Activated CD8-positive, alpha-beta memory T cell treated with anti-CD3 and anti-CD28 coated beads, Interleukin-2, amount 50 U/mL, for 1 hour (primary cell): Measurements from ENCODE around the gene KRTAP5-1.
"Not testable (repeated sequence)": the region's sequence is repeated elsewhere in the genome, so short reads cannot be mapped to it uniquely, and the experiment has no call there.

Source experiments
- DNase-seq: peaks from one replicate; pipeline ENCODE4 v3.0.0-alpha.2; 2020; ENCODE audit errors: extremely low read depth

KRTAP5-1 gene

GRCh38 chr11:1601663-1602062 lies 16.6 kb upstream of the KRTAP5-1 start:
- DNase-seq, result not testable (repeated sequence)

DNA sequence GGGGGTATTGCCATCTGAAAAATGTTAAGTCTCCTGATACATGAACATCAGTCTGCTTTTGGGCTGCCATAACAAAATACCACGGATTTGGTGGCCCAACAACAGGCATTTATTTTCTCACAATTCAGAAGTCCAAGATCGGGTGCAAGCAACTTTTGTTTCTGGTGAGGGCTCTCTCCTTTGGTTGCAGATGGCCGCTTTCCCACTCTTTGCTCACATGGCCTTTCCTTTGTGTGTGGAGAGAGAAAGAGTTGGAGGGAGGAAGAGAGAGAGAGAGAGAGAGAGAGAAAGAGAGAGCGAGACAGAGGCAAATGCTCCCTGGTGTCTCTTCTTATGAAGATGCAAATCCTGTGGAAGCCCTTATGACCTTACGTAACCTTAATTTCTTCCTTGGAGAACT lies 15.5 kb upstream of the KRTAP5-1 start:
- no peak for DNase-seq

DNA sequence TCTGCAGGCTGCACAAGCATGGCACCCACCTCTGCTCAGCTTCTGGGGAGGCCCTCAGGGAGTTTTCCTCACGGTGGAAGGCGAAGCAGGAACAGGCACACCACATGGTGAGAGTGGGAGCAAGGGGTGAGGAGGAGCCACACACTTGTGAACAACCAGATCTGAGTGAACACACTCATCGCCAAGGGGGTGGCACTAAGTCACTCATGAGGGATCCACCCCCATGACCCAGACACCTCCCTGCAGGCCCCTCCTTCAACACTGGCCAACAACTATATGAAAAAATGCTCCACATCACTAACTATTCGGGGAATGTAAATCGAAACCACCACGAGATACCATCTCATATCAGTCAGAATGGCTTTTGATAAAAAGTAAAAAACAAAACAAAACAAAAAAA lies 13.7 kb upstream of the KRTAP5-1 start:
- no peak for DNase-seq

GRCh38 chr11:1598406-1598805 lies 13.3 kb upstream of the KRTAP5-1 start:
- DNase-seq, result not testable (repeated sequence)

DNA sequence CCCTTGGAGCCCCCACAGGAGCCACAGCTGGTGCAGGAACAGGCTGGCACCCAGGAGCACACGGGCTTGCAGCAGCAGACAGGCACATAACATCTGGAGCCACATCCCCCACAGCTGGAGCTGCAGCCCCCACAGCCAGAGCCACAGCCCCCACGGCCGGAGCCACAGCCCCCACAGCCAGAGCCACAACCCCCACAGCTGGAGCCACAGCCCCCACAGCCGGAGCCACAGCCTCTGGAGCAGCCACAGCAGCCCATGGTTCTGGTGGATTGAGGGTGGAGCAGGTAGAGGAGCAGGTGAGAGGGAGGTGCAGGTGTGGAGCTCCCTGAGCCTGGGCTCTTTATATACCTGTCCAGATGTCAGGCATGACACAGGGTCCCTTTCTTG lies 12.9 kb upstream of the KRTAP5-1 start, which contains the start of gene KRTAP5-2:
Gene KRTAP5-2, minus strand, starts transcription at position 301 of the 387 bp plus-strand sequence. Its CDS starts 44 bp downstream, at position 257.
- DNase-seq, result no peak

GRCh38 chr11:1597331-1597993 lies 12.4 kb upstream of the KRTAP5-1 start:
- DNase-seq, result no peak

GRCh38 chr11:1596576-1597121 lies 11.6 kb upstream of the KRTAP5-1 start:
- DNase-seq, result not testable (repeated sequence)

DNA sequence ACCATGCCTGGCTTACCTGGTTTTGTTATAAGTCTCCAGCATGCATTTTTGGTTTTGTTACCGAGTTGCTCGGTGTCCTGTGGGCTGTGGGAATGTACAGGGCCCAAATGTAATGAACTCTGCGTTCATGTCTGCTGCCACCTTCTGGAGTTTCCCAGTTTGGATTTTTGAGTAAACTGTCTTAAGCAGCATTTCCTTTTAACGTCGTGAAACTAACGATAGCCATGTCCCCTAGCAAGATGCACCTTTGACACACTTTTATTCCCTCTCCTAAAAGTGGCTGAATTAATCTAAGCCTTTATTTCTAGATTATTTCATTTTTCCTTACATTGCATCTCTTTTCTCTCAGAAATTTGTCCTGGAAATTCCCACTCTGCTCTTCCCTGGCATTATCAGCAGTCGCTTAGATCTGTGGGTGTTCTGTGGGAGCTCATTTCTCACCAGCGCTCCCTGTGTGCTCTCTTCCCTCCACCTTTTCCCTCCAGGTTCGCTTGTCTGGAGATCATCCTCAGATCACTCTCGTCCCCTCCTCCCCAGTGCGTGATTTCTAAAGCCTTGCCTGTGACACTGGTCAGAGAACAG lies 11.0 kb upstream of the KRTAP5-1 start:
- not testable (repeated sequence) for DNase-seq

GRCh38 chr11:1592628-1593027 lies 7.5 kb upstream of the KRTAP5-1 start:
- DNase-seq, result no peak

DNA sequence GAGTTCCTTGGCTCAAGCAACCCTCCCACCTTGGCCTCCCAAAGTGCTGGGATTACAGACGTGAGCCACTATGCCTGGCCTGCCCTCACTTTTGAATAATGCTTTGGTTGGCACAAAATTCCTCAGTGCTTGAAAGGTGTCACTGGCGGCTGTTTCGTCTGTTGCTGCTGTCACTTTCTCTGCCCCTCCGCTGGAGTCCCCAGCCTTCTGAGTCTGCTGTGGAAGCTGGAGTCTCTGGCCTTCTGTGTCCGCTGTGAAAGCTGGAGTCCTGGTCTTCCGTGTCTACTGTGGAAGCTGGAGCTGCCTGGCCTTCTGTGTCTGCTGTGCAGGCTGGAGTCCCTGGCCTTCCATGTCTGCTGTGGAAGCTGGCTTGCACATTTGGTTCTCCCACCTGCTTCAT lies 4.9 kb upstream of the KRTAP5-1 start:
- no peak for DNase-seq

- DNase-seq, result not testable (repeated sequence)
These were observed 4.3 kb upstream of the KRTAP5-1 start for GRCh38 chr11:1589191-1589963.

GRCh38 chr11:1586699-1587098 lies 1.6 kb upstream of the KRTAP5-1 start:
- no peak for DNase-seq

DNA sequence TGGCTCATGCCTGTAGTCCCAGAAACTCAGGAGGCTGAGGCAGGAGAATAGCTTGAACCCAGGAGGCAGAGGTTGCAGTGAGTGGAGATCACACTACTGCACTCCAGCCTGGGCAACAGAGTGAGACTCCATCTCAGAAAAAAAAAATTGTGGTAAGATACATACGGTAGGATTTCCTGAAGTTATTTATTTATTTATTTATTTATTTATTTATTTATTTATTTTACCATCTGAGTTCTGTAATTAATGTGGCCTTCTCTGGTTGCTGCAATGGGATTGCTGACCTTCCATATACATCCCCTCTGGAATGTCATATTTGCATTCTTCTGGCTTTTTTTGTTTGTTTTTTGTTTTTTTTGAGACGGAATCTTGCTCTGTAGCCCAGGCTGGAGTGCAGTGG lies 2.2 kb downstream of the KRTAP5-1 start:
- not testable (repeated sequence) for DNase-seq

- no peak for DNase-seq
These were observed 3.1 kb downstream of the KRTAP5-1 start for GRCh38 chr11:1581976-1582375.

- no peak for DNase-seq
These were observed 8.3 kb downstream of the KRTAP5-1 start for GRCh38 chr11:1576825-1577224.

DNA sequence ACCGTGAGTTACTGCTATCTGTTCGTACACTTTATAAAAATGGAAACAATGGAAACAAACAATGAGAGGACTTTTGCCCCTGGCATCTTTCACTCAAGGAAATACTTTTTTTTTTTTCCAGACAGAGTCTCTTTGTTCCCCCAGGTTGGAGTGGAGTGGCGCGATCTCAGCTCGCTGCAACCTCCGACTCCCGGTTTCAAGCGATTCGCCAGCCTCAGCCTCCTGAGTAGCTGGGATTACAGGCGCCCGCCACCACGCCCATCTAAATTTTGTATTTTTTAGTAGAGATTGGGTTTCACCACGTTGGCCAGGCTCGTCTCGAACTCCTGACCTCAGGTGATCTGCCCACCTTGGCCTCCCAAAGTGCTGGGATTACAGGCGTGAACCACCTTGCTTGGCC lies 9.3 kb downstream of the KRTAP5-1 start:
- DNase-seq, result not testable (repeated sequence)

DNA sequence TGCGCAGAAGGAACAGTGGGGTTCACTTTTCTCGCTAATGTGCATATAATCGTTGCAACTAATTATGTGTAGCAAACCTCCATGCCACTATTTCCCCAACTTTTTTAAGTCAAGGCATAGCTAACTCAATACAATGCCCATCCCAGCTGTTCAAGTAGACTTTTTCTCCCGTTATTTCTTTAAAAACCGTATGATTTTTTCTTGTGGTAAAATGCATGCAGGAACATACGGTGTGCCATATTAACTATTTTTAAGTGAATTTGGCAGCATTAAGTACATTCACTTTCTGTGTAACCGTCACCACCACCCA lies 10.2 kb downstream of the KRTAP5-1 start:
- no peak for DNase-seq

- no peak for DNase-seq
These were observed 10.7 kb downstream of the KRTAP5-1 start for GRCh38 chr11:1574238-1574932.

GRCh38 chr11:1573903-1574237 lies 11.2 kb downstream of the KRTAP5-1 start:
- no peak for DNase-seq

DNA sequence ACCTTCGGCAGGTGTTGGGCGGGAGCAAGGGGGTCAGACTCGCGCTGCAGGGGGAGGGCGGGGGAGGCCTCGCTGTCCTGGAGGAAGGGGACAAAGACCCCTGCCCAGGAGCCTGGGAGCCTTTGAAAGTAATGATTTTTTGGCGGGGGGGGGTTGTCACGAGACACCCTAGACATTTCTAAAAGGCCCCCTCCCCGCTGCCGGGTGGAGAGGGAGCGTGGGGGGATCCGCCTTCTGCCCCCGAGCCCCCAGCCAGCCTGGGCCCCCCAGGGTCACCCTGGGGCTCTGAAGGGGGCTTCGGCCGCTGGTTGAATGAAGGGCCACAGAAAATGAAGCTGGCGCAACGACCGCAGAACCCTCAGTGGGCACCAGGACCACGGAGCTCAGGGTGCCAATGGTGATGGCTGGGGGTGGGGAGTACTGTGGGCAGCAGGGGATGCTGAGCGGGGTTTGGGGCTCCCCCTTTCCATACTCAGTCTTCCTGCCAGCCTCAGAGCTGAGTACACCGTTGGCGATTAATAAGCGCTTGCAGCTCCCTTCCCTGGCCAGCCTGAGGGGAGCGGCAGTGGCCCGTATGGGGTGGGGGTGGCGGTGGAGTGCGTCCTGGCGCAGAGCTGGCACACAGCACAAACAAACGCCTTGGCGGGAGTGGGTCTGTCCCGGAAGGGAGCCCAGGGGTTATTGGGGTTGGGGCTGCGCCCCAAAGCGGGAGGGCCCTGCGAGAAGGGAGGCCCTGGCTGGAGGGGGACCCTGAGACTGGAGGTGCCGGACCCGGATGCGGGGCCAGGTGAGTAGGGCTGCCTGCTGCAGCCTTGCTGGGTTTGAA lies 11.8 kb downstream of the KRTAP5-1 start:
- DNase-seq, result no peak
